Hepatocyte (in vitro differentiated cells): ENCODE results near the gene ZNF593.

ENCODE experiments used
- CTCF ChIP-seq: fragments of 200-600 bp; sonication (generic); IDR thresholded peaks from 2 replicates; pipeline ENCODE4 v1.5.1; 2016; ENCODE audit warnings: antibody characterized with exemption, mild to moderate bottlenecking; ENCODE audit not compliant: poor library complexity
- EZH2 ChIP-seq: fragments of 200-600 bp; sonication (generic); IDR thresholded peaks from 2 replicates; pipeline ENCODE4 v1.6.1; 2016; ENCODE audit warnings: antibody characterized with exemption, mild to moderate bottlenecking, borderline replicate concordance

GRCh38 chr1:26129778-26130177 is 39.9 kb upstream of the ZNF593 start:
- TF ChIP-seq CTCF, result no peak
- no peak for TF ChIP-seq EZH2
